Skeletal muscle tissue (tissue), 4 donors: ENCODE data around the gene ILRUN. TPM values are rescaled to one million over a fixed set of nuclear protein-coding genes. Genes with fewer than 3 reads are reported as not detected.

ENCODE experiments used
- H3K27ac ChIP-seq: one replicate; pipeline ENCODE4 v1.7.0; 2013; ENCODE audit warnings: mild to moderate bottlenecking, low read depth, low read length, inconsistent platforms
- H3K27me3 ChIP-seq, 3 donors: one replicate each; pipeline ENCODE4 v1.7.0; 2013; ENCODE audit warnings: low read length in 3 of 3; ENCODE audit not compliant: control insufficient read depth in 3 of 3, insufficient read depth in 3 of 3
- H3K36me3 ChIP-seq, 3 donors: one replicate each; pipeline ENCODE4 v1.7.0; 2013; ENCODE audit warnings: low read length in 3 of 3; ENCODE audit not compliant: control insufficient read depth in 3 of 3, insufficient read depth in 3 of 3
- H3K4me1 ChIP-seq, 3 donors: one replicate each; pipeline ENCODE4 v1.7.0; 2013; ENCODE audit warnings: low read length in 3 of 3, mild to moderate bottlenecking in 3 of 3; ENCODE audit not compliant: control insufficient read depth in 3 of 3, insufficient read depth in 3 of 3
- H3K4me3 ChIP-seq, 3 donors: one replicate each; pipeline ENCODE4 v1.7.0; 2013; ENCODE audit warnings: low read length in 3 of 3
- H3K9ac ChIP-seq, 3 donors: one replicate each; pipeline ENCODE4 v1.7.0; 2013; ENCODE audit warnings: low read length in 3 of 3, mild to moderate bottlenecking in 3 of 3, moderate library complexity in 2 of 3, low read depth in 1 of 3
- H3K9me3 ChIP-seq, 3 donors: one replicate each; pipeline ENCODE4 v1.7.0; 2013; ENCODE audit warnings: low read length in 3 of 3; ENCODE audit not compliant: control insufficient read depth in 3 of 3
- total RNA-seq: library from RNA; depleted of rRNA; stranded (reverse); fragments of >200 nt; gene quantifications from one replicate; pipeline ENCODE4 v1.2.3, GENCODE V29; 2014
- donor health status: Osteomylitis.

The ILRUN gene
- total RNA-seq, 1 donor from 2014 or later = 64.7 TPM

- Histone ChIP-seq H3K4me3 (no peak overlapping the region), H3K27me3 (no peaks in the 10 kb centered on the region), H3K36me3 (no peaks in the 10 kb centered on the region), H3K27ac (no peak overlapping the region), H3K4me1 (peaks cover 12 to 36% (median 22%) of the 10 kb centered on the region in 3 donors), H3K9me3 (no peaks in the 10 kb centered on the region), H3K9ac (no peak overlapping the region)
Observed at GRCh38 chr6:34697904-34698559, 1.5 kb upstream of the ILRUN start.

GRCh38 chr6:34697544-34697836 lies 923 bp upstream of the ILRUN start:
- H3K9me3 ChIP-seq = no peaks in the 10 kb centered on the region
- no peaks in the 10 kb centered on the region for H3K27me3 ChIP-seq
- H3K4me1 ChIP-seq = peaks cover 12 to 40% (median 25%) of the 10 kb centered on the region in 3 donors
- no peaks in the 10 kb centered on the region for H3K36me3 ChIP-seq
- peak overlapping the region; percentile 97 for H3K27ac ChIP-seq
- H3K4me3 ChIP-seq = peak overlapping the region; percentile 80 to 96 (median 93)
- no peak overlapping the region for H3K9ac ChIP-seq

GRCh38 chr6:34696189-34696738 lies 303 bp downstream of the ILRUN start:
- no peaks in the 10 kb centered on the region for H3K36me3 ChIP-seq
- H3K4me1 ChIP-seq = peaks cover 17 to 40% (median 28%) of the 10 kb centered on the region in 3 donors
- H3K9ac ChIP-seq = peak overlapping the region; percentile 91 to 98 (median 96)
- H3K27ac ChIP-seq = peak overlapping the region; percentile 97
- H3K4me3 ChIP-seq = peak overlapping the region; percentile 80 to 94 (median 90)
- H3K27me3 ChIP-seq = no peaks in the 10 kb centered on the region
- no peaks in the 10 kb centered on the region for H3K9me3 ChIP-seq

GRCh38 chr6:34695729-34696188 lies 808 bp downstream of the ILRUN start:
- peak overlapping the region; percentile 97 for H3K27ac ChIP-seq
- H3K4me3 ChIP-seq = peak overlapping the region; percentile 80 to 94 (median 90)
- no peaks in the 10 kb centered on the region for H3K36me3 ChIP-seq
- peak overlapping the region; percentile 91 to 98 (median 96) for H3K9ac ChIP-seq
- no peaks in the 10 kb centered on the region for H3K9me3 ChIP-seq
- H3K4me1 ChIP-seq = peaks cover 19 to 40% (median 28%) of the 10 kb centered on the region in 3 donors
- H3K27me3 ChIP-seq = no peaks in the 10 kb centered on the region

- Histone ChIP-seq H3K4me3 (no peak overlapping the region), H3K27ac (no peak overlapping the region), H3K4me1 (peaks cover 22 to 43% (median 31%) of the 10 kb centered on the region in 3 donors), H3K9ac (no peak overlapping the region), H3K27me3 (no peaks in the 10 kb centered on the region), H3K36me3 (no peaks in the 10 kb centered on the region), H3K9me3 (no peaks in the 10 kb centered on the region)
Observed at GRCh38 chr6:34692280-34692679, 4.3 kb downstream of the ILRUN start.

GRCh38 chr6:34689742-34690141 lies 6.8 kb downstream of the ILRUN start:
- Histone ChIP-seq H3K4me3 (no peak overlapping the region), H3K27ac (no peak overlapping the region), H3K9me3 (no peaks in the 10 kb centered on the region), H3K27me3 (no peaks in the 10 kb centered on the region), H3K36me3 (no peaks in the 10 kb centered on the region), H3K9ac (no peak overlapping the region), H3K4me1 (peaks cover 17 to 23% (median 18%) of the 10 kb centered on the region in 3 donors)

- Histone ChIP-seq H3K9ac (no peak overlapping the region), H3K36me3 (no peaks in the 10 kb centered on the region), H3K27me3 (no peaks in the 10 kb centered on the region), H3K4me1 (peaks cover 15 to 17% (median 15%) of the 10 kb centered on the region in 3 donors), H3K4me3 (no peak overlapping the region), H3K27ac (no peak overlapping the region), H3K9me3 (no peaks in the 10 kb centered on the region)
Observed at GRCh38 chr6:34688956-34689355, 7.6 kb downstream of the ILRUN start.

GRCh38 chr6:34684919-34685318 lies 11.6 kb downstream of the ILRUN start:
- H3K4me1 ChIP-seq = peaks cover 8 to 9% (median 8%) of the 10 kb centered on the region in 3 donors
- no peak overlapping the region for H3K9ac ChIP-seq

GRCh38 chr6:34684364-34684763 lies 12.2 kb downstream of the ILRUN start:
- Histone ChIP-seq H3K9ac (no peak overlapping the region), H3K36me3 (no peaks in the 10 kb centered on the region), H3K27ac (no peak overlapping the region), H3K27me3 (no peaks in the 10 kb centered on the region), H3K4me3 (no peak overlapping the region), H3K4me1 (peaks cover 11 to 12% (median 12%) of the 10 kb centered on the region in 3 donors), H3K9me3 (no peaks in the 10 kb centered on the region)

More at GRCh38 chr6:34684919-34685318, 11.6 kb downstream of the ILRUN start:
- no peaks in the 10 kb centered on the region for H3K36me3 ChIP-seq
- H3K9me3 ChIP-seq = no peaks in the 10 kb centered on the region
- no peak overlapping the region for H3K27ac ChIP-seq
- no peaks in the 10 kb centered on the region for H3K27me3 ChIP-seq
- no peak overlapping the region for H3K4me3 ChIP-seq

GRCh38 chr6:34680802-34681515 lies 15.6 kb downstream of the ILRUN start:
- Histone ChIP-seq H3K27me3 (no peaks in the 10 kb centered on the region), H3K9me3 (no peaks in the 10 kb centered on the region), H3K27ac (no peak overlapping the region)

More at GRCh38 chr6:34680802-34681515, 15.6 kb downstream of the ILRUN start:
- Histone ChIP-seq H3K4me1 (peaks cover 6 to 11% (median 8%) of the 10 kb centered on the region in 3 donors), H3K9ac (no peak overlapping the region), H3K36me3 (no peaks in the 10 kb centered on the region), H3K4me3 (no peak overlapping the region)
